ENCODE results near the gene CILP2. TPM values are rescaled to one million over a fixed set of nuclear protein-coding genes. Genes with fewer than 3 reads are reported as not detected.

Gene CILP2
- total and polyA plus RNA-seq, 2 of the 8 experiments (the other 6 are each of a cell fraction or from before 2014, with no cell fraction given): 4.4 to 5.8 TPM

DNA sequence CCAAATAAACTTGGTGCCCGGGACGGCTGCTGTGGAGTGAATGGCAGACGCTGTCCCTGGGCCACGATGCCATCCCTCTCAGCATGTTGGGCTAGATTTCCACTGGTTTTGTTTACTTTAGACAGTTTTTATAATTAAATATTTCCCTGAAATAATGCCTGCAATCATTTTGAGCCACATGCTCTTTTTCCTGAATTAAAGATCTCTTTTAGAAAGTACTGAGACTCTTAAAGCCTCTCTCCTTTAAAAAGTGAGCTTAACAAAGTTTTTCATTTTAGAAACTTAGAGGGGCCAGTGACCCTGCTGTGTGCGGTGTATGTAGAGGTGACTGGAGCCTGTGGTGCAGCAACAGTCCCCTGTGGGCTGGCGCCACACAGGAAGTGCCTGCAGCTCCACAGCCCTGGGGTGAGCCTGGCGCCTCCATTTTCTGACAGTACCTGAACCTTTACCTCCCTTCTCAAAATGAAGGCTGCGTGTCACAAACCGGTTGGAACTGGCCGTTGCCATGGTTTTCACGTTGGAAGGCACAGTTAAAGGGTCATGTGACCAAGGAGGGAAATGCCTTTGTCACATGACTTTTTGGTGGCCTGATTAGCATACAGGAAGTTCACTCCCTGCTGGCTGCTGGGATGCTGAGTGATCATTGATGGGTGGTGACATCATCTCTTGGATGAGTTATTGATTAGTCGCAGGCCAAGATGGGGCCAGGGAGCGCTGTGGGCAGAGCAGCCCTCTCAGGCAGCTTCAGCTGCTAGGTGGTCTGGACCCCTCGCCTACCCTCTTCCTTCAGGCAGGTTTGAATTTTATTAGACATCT is 49.0 kb upstream of the CILP2 start (continued):
- TF ChIP-seq TAF7 (optimal IDR thresholded peaks at IDR 0.05; ENCODE audit: borderline replicate concordance, low read depth, low read length) (peak; percentile 80), TEAD4 (IDR thresholded peaks at IDR 0.05; ENCODE audit: low read depth, low read length) (peak; percentile 77; the same call in 1 of the 2 replicates), JUN (IDR thresholded peaks at IDR 0.05; ENCODE audit: low read depth, low read length) (peak; percentile 87), SP1 (IDR thresholded peaks at IDR 0.05; ENCODE audit: low read depth, low read length) (peak; percentile 59; the same call in 1 of the 2 replicates), YY1 (IDR thresholded peaks at IDR 0.05; ENCODE audit: low read depth, low read length) (peak; percentile 99), CHD1 (IDR thresholded peaks at IDR 0.05; ENCODE audit: low read depth, low read length) (no peak)

All from H1 (cell line).